GM12891 (cell line): ENCODE data around the gene IFIT3.

Experiments used
- PAX5 ChIP-seq: IDR thresholded peaks from 2 replicates; pipeline ENCODE4 v1.6.1; 2011; ENCODE audit warnings: low read length, moderate library complexity, mild to moderate bottlenecking; ENCODE audit not compliant: insufficient read depth, severe bottlenecking
- POLR2A ChIP-seq: IDR thresholded peaks from 2 replicates; pipeline ENCODE4 v1.6.1; 2011; ENCODE audit warnings: low read depth, low read length, control low read depth
- POLR2AphosphoS5 ChIP-seq: IDR thresholded peaks from 2 replicates; pipeline ENCODE4 v1.6.1; 2011; ENCODE audit warnings: low read depth, low read length, control low read depth
- POU2F2 ChIP-seq: IDR thresholded peaks from 2 replicates; pipeline ENCODE4 v1.6.1; 2011; ENCODE audit warnings: low read depth, mild to moderate bottlenecking, control low read depth, low read length, moderate library complexity
- SPI1 ChIP-seq: IDR thresholded peaks from 2 replicates; pipeline ENCODE4 v1.6.1; 2011; ENCODE audit warnings: low read depth, low read length, control low read depth
- TAF1 ChIP-seq: IDR thresholded peaks from 2 replicates; pipeline ENCODE4 v1.6.1; 2011; ENCODE audit warnings: low read depth, low read length, control low read depth

- TF ChIP-seq TAF1 (no peak), POLR2A (no peak), POLR2AphosphoS5 (no peak), POU2F2 (no peak), PAX5 (no peak), SPI1 (no peak)
Observed at GRCh38 chr10:89299031-89299430, 28.8 kb upstream of the IFIT3 start.
